ENCODE measurements around the gene CCDC14.
"Not testable (repeated sequence)": the region's sequence is repeated elsewhere in the genome, so short reads cannot be mapped to it uniquely, and the experiment has no call there.

The CCDC14 gene

DNA sequence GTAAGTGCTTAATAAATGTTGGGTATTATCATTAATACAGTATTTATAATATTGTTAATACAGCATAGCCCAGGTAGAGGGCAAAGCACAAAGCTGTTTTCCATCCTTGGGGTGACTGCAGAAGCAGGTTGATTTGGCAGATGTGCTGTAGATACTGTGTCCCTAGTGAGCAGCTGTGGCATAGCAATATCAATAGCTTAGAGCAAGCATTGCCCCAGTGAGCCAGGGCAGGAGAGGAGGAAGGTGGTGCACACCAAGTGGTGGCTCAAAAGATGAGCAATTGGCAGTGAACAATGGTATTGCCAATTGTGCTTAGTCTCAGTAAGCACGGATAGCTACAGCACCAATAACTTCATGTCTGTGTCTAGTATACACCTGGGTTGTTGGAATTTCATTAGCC is 5.8 kb upstream of the CCDC14 start:
- DNase-seq, result not testable (repeated sequence)

DNA sequence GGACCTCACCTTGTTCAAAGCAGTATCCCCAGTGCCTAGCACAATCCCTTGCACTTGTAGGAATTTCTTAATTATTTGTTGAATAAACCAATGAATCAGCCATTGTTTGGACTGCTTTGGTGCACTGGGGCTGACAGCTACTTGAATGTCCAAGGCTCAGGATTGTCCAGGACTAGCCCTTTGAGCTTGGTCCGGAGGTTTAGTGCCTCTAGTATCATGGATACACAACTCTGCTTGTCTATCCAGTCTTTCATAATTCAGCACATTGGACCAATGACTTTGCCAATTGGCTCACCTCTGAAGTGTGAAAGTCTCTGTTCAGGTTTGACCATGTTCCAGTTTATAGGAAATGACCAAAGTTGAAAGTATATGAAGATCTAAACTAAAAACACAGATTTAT is 3.8 kb upstream of the CCDC14 start:
- DNase-seq, result not testable (repeated sequence)

DNA sequence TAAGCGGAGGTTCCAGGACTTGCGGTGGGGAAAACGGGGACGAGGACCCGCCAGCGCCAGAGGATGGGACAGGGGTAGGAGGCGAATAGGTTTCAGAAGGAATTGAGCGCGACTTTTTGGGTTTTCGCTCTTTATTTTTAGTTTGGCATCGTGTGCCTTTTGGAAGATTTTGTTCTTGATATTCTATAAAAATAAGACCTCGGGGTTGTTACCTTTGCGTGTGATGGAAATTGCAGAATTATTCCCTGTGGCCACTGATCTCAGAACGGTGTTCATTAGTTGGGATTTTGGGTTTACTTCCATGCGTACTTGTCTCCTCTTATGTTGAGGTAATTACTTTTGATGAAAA is 453 bp upstream of the CCDC14 start:
- no peak for DNase-seq

DNA sequence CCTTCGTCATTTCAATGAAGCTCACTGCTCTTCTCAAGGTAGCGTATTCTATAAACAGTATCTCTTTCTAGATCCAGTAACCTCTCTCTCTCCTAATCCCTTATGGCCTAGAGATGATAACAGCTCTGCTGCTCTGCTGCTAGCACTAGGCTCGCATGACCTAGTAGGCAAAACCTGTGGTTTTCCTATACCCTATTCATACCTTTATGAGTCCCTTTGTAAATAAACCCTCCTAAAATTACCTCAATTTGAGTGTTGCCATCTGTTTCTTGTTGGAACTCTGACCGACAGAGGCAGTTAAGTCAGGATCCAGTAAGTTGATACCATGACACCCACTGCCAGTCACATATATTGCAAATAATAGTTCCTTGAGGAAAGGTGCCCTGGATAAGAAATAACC is 7.3 kb downstream of the CCDC14 start:
- peak; percentile 27 for DNase-seq

DNA sequence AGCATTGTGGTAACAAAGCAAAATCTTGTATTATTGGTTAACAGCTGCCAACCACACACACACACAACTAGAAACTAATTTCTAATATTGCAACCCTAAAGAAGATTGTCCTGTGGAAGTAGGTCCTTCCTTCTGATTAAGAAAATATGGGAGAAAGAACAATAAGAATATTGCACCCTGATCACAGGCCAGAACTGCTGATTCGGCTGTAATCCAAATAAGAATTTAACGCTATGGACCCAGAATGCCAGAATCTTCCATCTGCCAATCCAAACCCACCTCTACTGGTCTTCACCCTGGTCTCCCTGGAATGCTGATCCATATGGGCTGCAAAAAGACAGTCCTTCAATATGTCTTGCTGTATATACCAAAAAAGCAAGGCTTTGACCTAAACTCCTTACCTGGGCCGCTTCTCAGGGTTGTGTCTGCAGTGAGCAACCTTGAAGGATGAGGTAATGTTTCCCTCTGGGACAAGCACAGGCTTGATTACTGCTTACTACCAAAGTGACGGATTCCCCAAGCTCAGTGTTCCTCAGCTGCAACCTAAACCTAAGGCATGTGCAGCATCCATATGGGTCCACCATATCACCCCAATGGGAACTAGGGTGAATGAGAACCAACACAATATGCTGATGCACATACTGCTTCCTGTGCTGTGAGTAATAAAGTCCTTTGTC is 8.0 kb downstream of the CCDC14 start:
- DNase-seq, result no peak

DNA sequence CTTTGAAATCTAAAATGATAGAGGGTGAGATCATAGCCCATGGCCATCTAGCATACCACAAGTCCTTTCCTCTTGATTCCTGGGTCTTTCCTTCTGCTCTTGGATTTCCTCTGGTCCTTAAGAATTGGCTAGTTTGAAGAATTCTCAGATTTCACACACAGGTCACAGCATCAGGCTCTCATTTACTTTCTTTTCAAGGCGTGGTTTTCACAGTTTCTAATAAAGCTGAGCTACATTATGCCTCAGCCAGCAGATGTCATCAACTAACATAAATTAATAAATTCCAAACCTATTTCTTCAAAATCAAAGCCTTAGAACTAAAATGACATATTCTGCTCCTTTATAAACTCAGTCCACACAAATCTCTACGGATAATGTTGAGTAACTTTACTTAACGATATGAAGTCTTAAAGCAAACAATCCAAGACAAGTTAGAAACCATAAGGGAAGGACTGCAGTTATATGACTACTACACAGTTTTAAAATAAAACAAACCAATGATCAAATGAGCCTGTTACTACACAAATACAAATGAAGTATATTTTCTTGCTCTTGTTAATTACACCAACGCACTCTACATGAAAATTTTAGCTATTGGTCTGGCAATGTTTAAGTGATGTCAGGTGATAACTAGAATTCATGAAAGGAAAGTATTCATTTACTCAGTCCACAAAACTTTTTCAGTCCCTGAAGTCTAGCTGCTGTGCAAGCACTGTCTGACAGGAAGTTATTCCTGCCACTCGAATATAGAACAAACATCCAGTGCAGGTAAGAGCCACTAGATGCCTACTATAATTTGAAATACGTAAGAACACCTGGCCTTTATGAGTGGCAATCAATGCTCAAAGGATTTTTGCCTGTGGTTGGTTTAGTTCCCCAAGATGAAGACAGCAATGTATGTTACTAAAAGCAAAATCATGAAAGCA is 9.2 kb downstream of the CCDC14 start:
- peak; percentile 86 for DNase-seq

DNA sequence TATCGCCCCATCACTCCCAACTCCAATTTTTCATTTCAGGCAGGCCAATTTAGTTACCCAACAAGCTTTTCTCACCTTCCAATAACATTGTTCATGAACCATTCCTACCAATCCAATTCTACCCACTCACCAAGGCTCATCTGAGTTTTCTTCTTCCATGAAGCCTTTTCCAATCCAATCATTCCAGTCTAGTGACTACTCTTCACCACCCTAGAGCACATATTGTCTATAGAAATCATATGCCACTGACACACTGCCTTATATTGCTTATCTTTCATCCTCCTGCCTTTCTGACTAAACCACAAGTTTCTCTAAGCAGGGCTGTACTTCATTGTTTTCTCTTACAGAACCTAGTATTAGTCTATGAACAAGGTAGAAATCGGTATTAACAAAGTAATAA is 11.4 kb downstream of the CCDC14 start:
- no peak for DNase-seq

DNA sequence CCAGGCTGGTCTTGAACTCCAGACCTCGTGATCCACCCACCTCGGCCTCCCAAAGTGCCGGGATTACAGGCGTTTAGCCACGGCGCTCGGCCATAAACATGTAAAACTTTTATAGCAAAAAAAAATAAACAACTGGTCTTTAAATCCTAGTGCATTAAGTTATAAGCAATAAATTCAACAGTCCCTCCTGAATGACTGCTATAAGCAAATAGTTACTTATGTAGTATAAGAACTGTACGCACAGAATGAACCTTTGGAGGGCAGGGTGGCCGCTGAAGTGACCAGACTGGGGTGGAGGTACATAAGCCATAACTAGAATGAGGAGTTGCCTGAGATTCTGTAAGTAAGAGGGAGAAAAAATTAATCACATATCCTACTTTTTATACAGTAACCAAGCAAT is 12.6 kb downstream of the CCDC14 start:
- DNase-seq, result no peak

DNA sequence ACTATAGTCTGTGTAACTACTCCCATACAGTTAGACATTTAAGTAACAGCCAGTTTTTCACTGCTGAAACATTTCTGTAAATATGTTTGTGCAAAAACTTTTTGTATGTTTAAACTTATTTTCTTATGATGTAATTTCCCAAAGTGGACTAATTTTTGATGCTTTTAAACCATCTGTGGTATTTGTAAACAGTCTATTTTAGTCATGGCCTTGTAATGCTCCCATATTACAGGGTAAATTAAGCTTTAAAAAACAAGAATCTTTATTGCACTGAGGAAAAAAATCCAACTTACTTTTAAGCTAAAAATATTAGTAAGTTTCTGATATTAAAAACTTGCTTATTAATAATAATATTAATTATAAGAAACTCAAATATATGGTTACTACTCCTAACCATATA is 13.5 kb downstream of the CCDC14 start:
- DNase-seq, result no peak

DNA sequence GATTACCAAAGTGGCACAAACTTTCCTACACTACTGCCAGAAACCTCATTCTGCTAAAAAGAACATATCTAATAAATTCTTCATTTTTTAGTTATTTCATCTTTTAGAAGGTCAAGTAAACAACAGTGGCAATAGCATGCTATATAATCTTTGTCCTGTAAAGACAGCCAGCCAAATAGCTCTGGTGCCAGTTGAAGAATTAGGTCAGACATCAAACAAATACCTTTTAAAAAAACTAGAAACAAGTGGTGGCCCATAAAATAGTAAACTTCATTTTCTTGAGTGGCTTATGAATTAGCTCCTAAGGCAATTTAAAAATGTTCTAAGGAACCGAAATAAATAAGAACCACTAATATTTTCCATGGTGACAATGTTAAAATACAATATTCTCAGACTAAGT is 19.5 kb downstream of the CCDC14 start:
- DNase-seq, result no peak

DNA sequence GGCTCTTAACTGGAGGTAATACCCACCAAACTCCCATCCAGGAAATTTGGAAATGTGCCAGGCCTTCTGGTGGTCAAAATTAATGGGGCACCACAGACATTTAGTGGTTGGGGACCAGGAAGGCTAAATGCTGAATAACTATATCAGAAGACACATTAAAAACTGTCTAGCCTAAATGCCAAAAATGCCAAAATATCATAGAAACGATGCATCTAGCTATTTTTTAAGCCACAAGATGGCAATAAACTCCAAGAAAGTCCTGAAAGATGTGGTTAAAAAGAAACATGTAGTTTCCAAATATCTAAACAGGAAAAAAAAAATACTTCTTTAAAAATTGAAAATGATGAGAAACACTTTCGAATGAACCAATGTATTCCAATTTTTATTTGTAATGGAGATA is 19.9 kb downstream of the CCDC14 start:
- no peak for DNase-seq

DNA sequence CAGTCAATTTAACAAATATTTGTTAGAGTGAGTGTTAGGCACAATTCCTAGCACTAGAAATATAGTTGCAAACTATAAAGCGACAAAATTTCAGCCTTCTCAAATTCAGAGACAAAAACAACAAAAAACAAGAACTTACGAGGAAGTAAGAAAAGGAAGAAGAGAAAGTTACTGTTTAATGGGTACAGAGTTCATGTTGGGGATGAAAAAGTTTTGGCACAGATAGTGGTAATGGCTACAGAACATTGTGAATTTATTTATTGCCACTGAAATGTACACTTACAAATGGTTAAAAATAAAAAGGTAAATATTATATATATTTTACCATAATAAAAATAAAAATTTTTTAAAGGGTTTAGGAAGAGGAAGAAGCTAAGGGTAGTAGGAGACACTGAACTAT is 21.3 kb downstream of the CCDC14 start:
- DNase-seq, result no peak

DNA sequence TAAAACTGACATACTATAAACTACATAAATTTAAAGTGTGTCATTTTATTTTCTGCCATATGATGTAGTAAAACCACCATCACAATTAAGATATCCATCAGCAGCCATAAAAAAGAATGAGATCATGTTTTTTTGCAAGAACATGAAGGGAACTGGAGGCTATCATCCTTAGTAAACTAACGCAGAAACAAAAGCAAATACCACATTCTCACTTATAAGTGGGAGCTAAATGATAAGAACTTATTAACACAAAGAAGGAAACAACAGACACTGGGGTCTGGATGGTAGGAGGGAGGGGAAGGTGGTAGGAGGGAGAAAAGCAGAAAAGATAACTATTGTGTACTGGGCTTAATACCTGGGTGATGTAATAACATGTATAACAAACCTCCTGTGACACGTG is 24.6 kb downstream of the CCDC14 start:
- DNase-seq, result no peak

DNA sequence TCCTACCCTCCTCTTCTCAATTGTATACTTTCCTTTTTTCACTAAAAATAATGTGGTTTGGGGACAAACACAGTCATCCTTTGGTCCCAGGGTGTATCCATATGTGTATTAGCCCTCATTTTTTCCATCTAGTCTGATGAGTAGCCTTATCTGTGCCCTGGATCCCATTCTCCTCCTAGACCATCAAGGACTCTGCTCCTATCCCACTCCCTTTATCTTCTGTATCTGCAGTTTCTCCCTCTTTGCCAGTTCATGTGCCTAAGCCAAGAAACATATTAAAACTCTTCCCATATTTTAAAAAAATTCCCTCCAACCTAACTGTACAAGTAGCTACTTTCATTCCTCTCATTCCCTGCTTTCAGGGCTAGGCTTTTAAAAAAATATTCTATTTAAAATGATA is 25.2 kb downstream of the CCDC14 start:
- no peak for DNase-seq

DNA sequence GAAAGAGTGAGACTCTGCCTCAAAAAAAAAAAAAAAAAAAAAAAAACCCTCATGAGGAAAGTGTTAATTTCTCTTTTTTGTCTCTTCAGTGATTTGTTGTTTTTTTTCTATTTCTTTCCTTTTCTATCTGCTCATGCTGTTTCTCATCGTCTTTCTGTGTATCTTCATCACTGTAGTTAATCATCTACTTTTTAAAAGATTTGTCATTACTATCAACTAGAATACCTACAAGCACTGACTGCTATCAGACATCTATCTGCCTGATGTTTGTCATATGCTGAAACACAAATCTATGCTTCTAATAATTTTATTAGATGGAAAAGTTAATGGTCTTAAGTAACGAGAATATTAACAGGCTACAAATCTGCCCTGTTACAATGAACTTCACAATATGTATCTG is 26.8 kb downstream of the CCDC14 start:
- no peak for DNase-seq

DNA sequence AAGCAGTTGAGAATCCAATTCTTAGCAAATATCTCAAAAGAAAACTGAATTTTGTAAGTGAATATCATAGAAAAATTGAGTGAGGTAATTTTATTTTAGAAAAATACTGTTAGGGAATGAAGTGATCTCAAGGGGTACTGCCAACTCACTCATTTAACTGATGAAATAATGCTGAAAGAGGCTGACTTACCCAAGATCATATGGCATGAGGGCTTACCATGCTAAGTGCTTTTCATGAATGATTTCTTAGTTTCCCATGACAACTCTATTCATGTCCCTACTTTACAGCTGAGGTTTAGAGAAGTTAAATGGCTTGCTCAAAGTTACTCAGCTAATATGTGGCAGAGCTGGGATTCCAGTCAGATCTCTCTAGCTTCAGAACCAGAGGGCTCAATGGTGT is 30.6 kb downstream of the CCDC14 start:
- no peak for DNase-seq

DNA sequence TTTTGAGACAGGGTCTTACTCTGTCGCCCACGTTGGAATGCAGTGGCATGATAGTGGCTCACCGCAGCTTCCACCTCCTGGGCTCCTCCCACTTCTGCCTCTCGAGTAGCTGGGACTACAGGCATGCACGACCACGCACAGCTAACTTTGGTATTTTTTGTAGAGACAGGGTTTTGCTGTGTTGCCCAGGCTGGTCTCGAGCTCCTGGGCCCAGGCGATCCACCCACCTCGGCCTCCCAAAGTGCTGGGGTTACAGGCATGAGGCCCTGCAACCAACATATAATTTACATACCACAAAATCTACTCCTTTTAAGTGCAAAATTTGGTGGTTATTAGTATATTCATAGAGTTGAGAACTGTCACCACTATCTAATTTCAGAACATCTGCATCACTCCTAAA is 31.7 kb downstream of the CCDC14 start:
- DNase-seq, result no peak

DNA sequence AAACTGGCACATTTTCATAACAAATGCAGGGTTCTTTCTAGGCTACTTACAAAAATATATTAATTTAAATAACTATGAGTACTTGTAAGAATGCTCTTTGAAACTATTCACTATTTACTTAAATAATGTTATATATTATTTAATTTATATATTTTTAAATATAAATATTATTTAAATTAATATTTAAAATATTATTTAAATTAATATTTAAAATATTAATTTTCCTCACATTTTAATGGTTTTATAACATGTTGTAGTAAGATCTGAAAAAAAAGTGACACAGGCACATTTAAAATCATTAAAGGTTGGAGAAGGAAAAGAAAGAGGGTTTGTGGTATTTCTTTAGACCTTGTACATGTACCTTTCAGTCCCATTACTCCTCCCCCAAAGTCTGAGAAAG is 34.6 kb downstream of the CCDC14 start:
- no peak for DNase-seq

DNA sequence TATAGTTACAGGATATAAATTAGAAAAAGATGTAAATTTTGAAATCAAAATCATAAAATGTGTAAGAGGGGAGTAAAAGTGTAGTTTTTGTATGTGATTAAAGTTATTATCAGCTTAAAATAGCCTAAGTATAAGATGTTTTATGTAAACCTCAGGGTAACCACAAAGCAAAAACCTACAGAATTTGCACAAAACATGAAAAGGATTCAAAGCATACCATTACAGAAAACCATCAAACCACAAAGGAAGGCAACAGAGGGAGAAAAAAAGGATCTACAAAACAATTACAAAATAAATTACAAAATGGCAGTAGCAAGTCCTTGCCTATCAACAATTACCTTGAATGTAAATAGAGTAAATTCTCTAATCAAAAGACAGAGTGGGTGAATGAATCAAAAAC is 40.2 kb downstream of the CCDC14 start:
- DNase-seq, result no peak

DNA sequence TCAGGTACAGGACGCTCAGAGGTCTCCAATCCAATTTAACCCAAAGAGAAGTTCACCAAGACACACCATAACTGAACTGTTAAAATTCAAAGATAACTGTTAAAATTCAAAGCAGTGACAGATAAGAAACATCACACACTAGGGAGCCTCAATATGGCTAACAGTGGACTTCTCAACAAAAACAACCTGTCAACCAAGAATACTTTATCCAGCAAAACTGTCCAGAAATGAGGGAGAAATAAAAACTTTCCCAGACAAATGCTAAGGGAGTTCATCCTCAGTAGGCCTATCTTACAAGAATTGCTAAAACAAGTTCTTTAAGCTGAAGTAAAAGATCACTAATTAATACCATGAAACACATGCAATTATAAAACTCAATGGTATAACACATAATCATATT is 40.6 kb downstream of the CCDC14 start:
- DNase-seq, result no peak

DNA sequence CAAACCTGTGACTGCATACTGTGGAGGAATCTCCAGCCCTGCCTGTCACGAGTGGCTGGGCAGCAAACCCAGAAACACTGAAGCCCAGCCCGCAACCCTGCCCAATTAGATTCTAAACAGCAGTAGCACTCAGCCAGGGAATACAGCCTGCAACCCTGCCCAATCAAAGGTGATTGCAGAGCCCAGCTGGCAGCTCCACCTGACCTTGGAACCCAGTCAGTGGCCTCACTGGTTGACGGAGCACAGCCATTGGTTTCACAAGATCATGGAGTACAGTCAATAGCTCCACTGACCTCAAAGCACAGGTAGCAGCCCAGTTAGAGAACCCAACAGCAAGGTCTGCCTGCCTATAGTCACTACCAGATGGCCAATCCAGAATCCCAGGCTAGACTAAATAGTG is 41.7 kb downstream of the CCDC14 start:
- DNase-seq, result no peak

DNA sequence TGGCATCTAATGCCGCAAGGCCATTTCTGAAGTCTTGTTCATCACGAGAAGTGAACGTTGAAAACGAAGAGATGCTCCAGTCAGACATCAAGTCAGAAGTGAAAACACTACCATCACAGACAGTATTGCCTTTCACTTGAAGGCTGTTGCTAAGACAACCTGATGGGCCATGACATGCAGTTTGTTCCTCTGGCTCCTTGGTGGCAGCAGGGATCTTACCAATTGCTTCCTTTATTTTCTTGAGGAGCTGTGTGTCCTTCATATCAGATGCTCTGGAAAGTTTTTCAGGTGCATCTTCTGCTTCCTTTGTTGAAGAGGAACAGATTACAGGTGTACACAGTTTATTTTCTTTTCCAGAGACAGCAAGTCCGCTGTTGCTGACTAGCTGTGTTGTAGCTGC is 46.2 kb downstream of the CCDC14 start:
- DNase-seq, result no peak

DNA sequence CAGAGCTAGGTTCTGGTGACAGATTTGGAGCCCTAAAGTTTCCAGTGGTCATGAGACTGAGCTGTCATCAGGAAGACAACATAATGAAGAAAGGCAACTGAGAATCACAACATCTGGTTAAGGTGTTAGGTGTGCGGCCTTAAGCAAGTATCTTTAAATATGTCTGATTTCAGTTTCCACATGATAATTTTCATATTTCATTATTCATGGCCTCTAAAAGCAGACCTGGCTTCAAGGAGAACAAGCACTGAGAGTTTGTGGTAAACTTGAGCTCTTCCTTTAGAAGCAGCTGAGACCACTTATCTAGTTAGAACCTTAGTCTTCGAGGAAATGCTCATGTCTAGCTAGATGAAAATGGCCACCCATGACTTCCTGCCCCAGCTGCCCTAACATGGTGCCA is 51.2 kb downstream of the CCDC14 start:
- no peak for DNase-seq

DNA sequence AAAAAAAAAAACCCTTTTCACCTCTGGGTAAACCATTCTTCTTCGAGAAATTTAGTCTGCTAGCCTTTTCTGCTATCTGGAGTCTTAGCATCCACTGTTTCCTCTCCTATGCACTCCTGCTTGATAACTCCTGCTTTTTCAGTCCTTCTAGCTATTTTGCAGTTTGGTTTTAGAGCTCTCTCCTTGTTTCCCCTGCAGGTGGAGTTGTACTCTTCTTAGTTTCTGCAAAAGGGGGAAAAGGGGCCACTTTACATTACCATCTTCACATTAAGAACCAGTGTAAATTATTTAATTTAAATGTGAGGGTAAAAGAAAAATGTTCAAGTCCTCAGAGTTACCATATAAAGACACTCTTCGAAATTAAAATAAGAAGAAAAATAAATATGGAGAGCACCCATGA is 53.3 kb downstream of the CCDC14 start:
- DNase-seq, result no peak

All from NCI-H2029 (cell line).